Activated naive CD4-positive, alpha-beta T cell treated with anti-CD3 and anti-CD28 coated beads for 36 hours (primary cell): ENCODE measurements around the gene CHL1. TPM values are rescaled to one million over a fixed set of nuclear protein-coding genes. Genes with fewer than 3 reads are reported as not detected.

ENCODE experiments used
- CTCF ChIA-PET: fragments of 350-600 bp; sonication (Branson Sonifier 250); formaldehyde crosslinking; loops from one replicate; lab custom pipeline; 2021; ENCODE audit warnings: antibody characterized with exemption; lab: Charles Lee
- DNase-seq: peaks from one replicate; pipeline ENCODE4 v3.0.0-alpha.2; 2020
- H3K27ac Mint-ChIP-seq: one replicate; pipeline ENCODE4 v1.8.0; 2021; ENCODE audit warnings: mild to moderate bottlenecking, mixed read lengths
- H3K27me3 Mint-ChIP-seq: one replicate; pipeline ENCODE4 v1.8.0; 2021; ENCODE audit warnings: low read depth, mixed read lengths
- H3K36me3 Mint-ChIP-seq: one replicate; pipeline ENCODE4 v1.8.0; 2021; ENCODE audit warnings: low read depth, mixed read lengths
- H3K4me1 Mint-ChIP-seq: one replicate; pipeline ENCODE4 v1.8.0; 2021; ENCODE audit warnings: low read depth, mixed read lengths
- H3K4me3 Mint-ChIP-seq: one replicate; pipeline ENCODE4 v1.8.0; 2021; ENCODE audit warnings: mild to moderate bottlenecking, moderate library complexity, mixed read lengths
- H3K9me3 Mint-ChIP-seq: one replicate; pipeline ENCODE4 v1.8.0; 2021; ENCODE audit warnings: mixed read lengths
- intact Hi-C: fragments of 100-400 bp; cut with micrococcal nuclease; formaldehyde crosslinking; loops from one replicate; pipeline ENCODE4 v1.15.1; 2023
- total RNA-seq, 2 experiments: library from RNA; stranded (reverse); gene quantifications; one replicate each; pipeline ENCODE4 v1.2.3, GENCODE V29; 2021

Gene CHL1
- total RNA-seq, 2 experiments from 2014 or later: not detected

- H3K27me3 Mint-ChIP-seq: peaks cover 2% of the 10 kb centered on the region
- H3K9me3 Mint-ChIP-seq: no peaks in the 10 kb centered on the region
- CTCF ChIA-PET: no interaction called here
- H3K4me3 Mint-ChIP-seq: no peak overlapping the region
- no peak for DNase-seq
- intact Hi-C loops: no loop called here
- no peak overlapping the region for H3K27ac Mint-ChIP-seq
- no peaks in the 10 kb centered on the region for H3K4me1 Mint-ChIP-seq
- no peaks in the 10 kb centered on the region for H3K36me3 Mint-ChIP-seq
Observed at GRCh38 chr3:297585-297984, 101.0 kb downstream of the CHL1 start.

DNA sequence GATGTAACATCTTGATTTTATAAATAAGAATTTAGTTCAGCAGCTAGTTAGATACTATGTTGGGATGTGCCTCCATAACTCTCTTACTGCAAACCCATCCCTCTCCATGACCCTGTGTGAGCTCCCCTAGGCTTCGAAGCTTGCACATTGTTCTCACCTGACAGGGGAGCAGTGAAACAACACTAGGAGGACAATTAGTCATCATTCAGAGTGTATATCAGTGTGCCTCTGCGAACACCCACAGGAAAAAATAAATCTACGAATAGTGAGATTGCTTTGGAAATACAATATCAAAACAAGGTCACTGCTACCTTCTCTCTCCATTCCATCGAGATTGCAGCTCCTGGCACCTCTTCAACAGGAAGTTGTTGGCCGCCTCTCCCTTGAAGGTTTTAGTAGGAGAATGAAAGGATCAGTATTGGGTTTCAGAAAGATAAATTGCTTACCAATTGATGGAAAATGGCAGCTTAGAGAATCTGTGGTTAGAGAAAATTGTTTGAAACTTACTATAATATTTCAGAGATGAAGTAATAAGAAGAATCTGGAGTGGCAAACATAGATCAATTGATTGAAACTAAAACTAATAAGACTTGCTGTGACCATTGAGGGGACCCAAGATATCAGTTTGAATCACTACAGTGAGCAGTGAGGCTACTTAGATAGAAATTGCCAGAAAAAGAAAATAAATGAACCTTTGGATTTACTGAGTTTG, 103.2 kb downstream of the CHL1 start:
- peaks cover 2% of the 10 kb centered on the region for H3K27me3 Mint-ChIP-seq
- CTCF ChIA-PET: no interaction called here
- no peaks in the 10 kb centered on the region for H3K4me1 Mint-ChIP-seq
- H3K36me3 Mint-ChIP-seq: no peaks in the 10 kb centered on the region
- peaks cover 2% of the 10 kb centered on the region for H3K9me3 Mint-ChIP-seq
- intact Hi-C loops: no loop called here
- no peak for DNase-seq
- H3K27ac Mint-ChIP-seq: no peak overlapping the region
- no peak overlapping the region for H3K4me3 Mint-ChIP-seq

GRCh38 chr3:307182-307581, 110.6 kb downstream of the CHL1 start:
- peaks cover 2% of the 10 kb centered on the region for H3K9me3 Mint-ChIP-seq
- H3K27me3 Mint-ChIP-seq: peaks cover 3% of the 10 kb centered on the region
- no peaks in the 10 kb centered on the region for H3K36me3 Mint-ChIP-seq
- no peak overlapping the region for H3K27ac Mint-ChIP-seq
- no peaks in the 10 kb centered on the region for H3K4me1 Mint-ChIP-seq
- CTCF ChIA-PET: interaction anchor here (0.6 kb wide), 1 partner anchor 47 kb away, joined by 3 read pairs; no protein-coding TSS in a partner anchor
- intact Hi-C loops: no loop called here
- no peak overlapping the region for H3K4me3 Mint-ChIP-seq
- no peak for DNase-seq

- H3K9me3 Mint-ChIP-seq: no peaks in the 10 kb centered on the region
- H3K27ac Mint-ChIP-seq: no peak overlapping the region
- no peak overlapping the region for H3K4me3 Mint-ChIP-seq
- H3K4me1 Mint-ChIP-seq: no peaks in the 10 kb centered on the region
- no peak for DNase-seq
- peaks cover 3% of the 10 kb centered on the region for H3K27me3 Mint-ChIP-seq
- CTCF ChIA-PET: no interaction called here
- no peaks in the 10 kb centered on the region for H3K36me3 Mint-ChIP-seq
- intact Hi-C loops: no loop called here
Observed at GRCh38 chr3:308597-309321, 112.2 kb downstream of the CHL1 start.

DNA sequence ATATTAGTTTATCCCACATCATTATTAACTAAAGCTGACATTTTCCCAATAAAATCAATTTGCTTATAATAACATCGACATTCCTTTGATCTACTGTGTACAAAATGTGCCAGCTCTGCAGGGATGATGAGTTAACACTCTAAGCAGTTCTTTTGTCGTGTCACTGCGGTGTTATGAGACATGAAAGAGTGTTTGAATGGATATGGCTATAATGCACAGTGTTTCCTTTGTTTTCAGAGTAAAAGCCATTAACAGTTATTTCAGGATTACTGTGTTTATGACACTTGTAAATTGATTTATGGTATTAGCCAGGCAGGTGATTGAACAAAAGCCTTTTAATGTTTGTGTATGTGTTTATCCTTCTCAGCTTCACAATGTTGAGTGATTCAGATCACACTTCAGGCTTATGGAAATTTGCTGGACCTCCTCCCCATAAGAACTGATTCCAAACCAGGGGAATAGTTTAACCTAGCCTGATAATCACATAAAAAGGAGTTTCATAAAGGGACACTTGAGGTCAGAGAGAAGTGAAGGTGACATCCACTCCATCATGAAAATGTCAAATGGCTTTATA, 115.7 kb downstream of the CHL1 start:
- Mint-ChIP-seq H3K4me1 (no peaks in the 10 kb centered on the region), H3K36me3 (no peaks in the 10 kb centered on the region), H3K27ac (no peak overlapping the region), H3K4me3 (no peak overlapping the region), H3K9me3 (no peaks in the 10 kb centered on the region), H3K27me3 (peaks cover 3% of the 10 kb centered on the region)
- CTCF ChIA-PET: interaction anchor here (1.5 kb wide), 1 partner anchor 42 kb away, joined by 3 read pairs; no protein-coding TSS in a partner anchor
- DNase-seq: no peak
- intact Hi-C loops: no loop called here

DNA sequence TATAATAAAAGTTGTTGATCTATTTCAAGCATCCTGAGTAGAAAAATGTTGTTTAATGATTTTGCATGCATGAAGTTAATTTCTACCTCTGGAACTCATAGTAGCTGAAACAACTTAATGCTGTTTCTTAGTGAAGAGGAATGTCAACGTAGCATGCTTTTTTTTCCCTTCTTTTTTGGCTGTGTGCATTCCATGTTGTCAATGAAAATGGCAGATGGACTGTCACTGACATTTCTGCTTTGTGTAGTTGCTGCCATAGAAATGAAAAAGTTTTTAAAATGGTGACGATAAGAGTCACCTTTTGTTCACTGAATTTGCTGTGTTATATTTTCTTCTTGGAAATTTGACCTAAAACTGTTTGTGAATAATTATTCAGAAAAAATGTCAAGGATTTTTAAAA, 116.3 kb downstream of the CHL1 start:
- Mint-ChIP-seq H3K27ac (no peak overlapping the region), H3K9me3 (no peaks in the 10 kb centered on the region), H3K4me1 (no peaks in the 10 kb centered on the region), H3K27me3 (peaks cover 3% of the 10 kb centered on the region), H3K4me3 (no peak overlapping the region), H3K36me3 (no peaks in the 10 kb centered on the region)
- DNase-seq: no peak
- intact Hi-C loops: no loop called here
- CTCF ChIA-PET: no interaction called here

- no peaks in the 10 kb centered on the region for H3K9me3 Mint-ChIP-seq
- H3K27me3 Mint-ChIP-seq: no peaks in the 10 kb centered on the region
- H3K4me1 Mint-ChIP-seq: no peaks in the 10 kb centered on the region
- no peak for DNase-seq
- intact Hi-C loops: no loop called here
- CTCF ChIA-PET: no interaction called here
- H3K4me3 Mint-ChIP-seq: no peak overlapping the region
- H3K27ac Mint-ChIP-seq: no peak overlapping the region
- no peaks in the 10 kb centered on the region for H3K36me3 Mint-ChIP-seq
Observed at GRCh38 chr3:317012-317411, 120.4 kb downstream of the CHL1 start.

- no peak for DNase-seq
- H3K27ac Mint-ChIP-seq: no peak overlapping the region
- CTCF ChIA-PET: no interaction called here
- H3K4me3 Mint-ChIP-seq: no peak overlapping the region
- no peaks in the 10 kb centered on the region for H3K36me3 Mint-ChIP-seq
- intact Hi-C loops: no loop called here
- H3K27me3 Mint-ChIP-seq: no peaks in the 10 kb centered on the region
- no peaks in the 10 kb centered on the region for H3K9me3 Mint-ChIP-seq
- no peaks in the 10 kb centered on the region for H3K4me1 Mint-ChIP-seq
Observed at GRCh38 chr3:318903-319302, 122.3 kb downstream of the CHL1 start.

- Mint-ChIP-seq H3K36me3 (no peaks in the 10 kb centered on the region), H3K9me3 (no peaks in the 10 kb centered on the region), H3K27me3 (no peaks in the 10 kb centered on the region), H3K4me1 (no peaks in the 10 kb centered on the region), H3K27ac (no peak overlapping the region), H3K4me3 (no peak overlapping the region)
- CTCF ChIA-PET: interaction anchor here (0.8 kb wide), 1 partner anchor 9 kb away, joined by 3 read pairs; no protein-coding TSS in a partner anchor
- intact Hi-C loops: no loop called here
- no peak for DNase-seq
Observed at GRCh38 chr3:324423-324822, 127.9 kb downstream of the CHL1 start.

DNA sequence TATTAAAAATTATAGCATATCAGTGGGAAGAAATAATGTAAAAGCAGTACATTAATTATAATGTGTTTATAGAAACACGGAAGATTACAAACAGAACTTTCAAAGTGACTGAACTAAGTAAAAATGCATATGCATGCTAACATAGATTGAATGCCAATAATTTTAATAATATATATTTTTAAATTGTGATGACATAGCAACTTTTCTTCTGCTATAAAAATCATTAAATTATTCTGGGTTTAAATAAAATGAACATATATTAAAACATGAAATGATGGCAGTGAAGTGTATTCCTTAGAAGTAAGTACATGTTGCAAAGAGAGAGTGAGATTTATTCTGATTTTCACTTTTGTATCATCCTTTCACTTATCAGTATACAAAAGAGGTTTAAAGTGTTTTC, 128.9 kb downstream of the CHL1 start:
- Mint-ChIP-seq H3K27me3 (no peaks in the 10 kb centered on the region), H3K36me3 (no peaks in the 10 kb centered on the region), H3K4me1 (no peaks in the 10 kb centered on the region), H3K4me3 (no peak overlapping the region), H3K9me3 (no peaks in the 10 kb centered on the region), H3K27ac (no peak overlapping the region)
- no peak for DNase-seq
- CTCF ChIA-PET: no interaction called here
- intact Hi-C loops: no loop called here

DNA sequence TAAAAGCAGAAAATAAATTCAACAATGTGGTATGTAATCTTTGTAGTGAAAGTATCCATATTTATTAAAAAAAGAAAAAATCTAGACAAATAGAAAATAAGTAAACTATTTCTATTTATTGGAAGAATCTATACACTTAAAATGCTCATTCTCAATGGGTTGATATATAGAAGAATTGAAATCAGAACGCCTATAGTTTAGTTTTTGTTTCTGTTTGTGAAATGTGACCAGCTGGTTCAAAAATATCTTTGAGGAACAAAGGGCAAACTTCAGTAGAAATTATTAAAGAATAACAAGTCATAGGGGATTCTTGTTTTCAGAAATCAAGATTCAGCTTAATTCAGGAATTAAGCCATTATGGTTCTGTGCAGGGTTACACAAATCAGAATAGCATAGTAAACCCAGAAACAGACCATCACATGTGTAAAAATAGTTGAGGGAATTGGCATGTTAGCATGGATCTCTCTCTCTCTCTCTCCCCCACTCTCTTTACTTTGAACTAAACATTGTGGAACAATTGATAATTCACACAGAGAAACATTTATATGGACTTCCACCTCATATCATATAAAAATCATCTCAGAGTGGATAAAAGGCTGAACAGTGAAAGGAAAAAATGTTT, 134.0 kb downstream of the CHL1 start:
- H3K9me3 Mint-ChIP-seq: peaks cover 1% of the 10 kb centered on the region
- H3K4me1 Mint-ChIP-seq: no peaks in the 10 kb centered on the region
- no peak for DNase-seq
- intact Hi-C loops: no loop called here
- H3K36me3 Mint-ChIP-seq: no peaks in the 10 kb centered on the region
- CTCF ChIA-PET: no interaction called here
- H3K27ac Mint-ChIP-seq: no peak overlapping the region
- no peaks in the 10 kb centered on the region for H3K27me3 Mint-ChIP-seq
- H3K4me3 Mint-ChIP-seq: no peak overlapping the region

DNA sequence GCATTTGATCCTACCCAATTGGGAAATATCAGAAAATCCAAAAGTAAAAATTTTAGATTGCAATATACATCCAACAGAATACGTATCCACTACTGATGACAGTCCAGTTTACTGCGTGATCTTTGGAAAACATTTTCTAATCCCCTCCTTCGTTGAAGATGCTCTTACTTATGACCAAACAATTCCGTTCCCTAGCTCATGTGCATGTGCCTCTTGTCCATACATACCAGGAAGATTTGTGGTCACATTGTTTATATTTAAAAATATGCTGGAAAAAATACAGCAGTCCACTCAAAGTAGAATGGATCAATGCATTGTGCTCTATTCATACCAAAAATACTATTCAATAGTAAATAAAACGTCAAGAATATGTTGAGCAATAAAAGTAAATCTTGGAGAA, 135.3 kb downstream of the CHL1 start:
- DNase-seq: no peak
- Mint-ChIP-seq H3K36me3 (no peaks in the 10 kb centered on the region), H3K4me3 (no peak overlapping the region), H3K27ac (no peak overlapping the region), H3K27me3 (no peaks in the 10 kb centered on the region), H3K9me3 (peaks cover 1% of the 10 kb centered on the region), H3K4me1 (no peaks in the 10 kb centered on the region)
- CTCF ChIA-PET: no interaction called here
- intact Hi-C loops: no loop called here
